GM18498 (cell line): ENCODE measurements around the gene METTL26.

Source experiments
- ATAC-seq: cut with Tn5 transposase; IDR thresholded peaks from one replicate; pipeline ENCODE4 v1.9.1; 2021; ENCODE audit warnings: mild to moderate bottlenecking, moderate library complexity; ENCODE audit not compliant: unreplicated experiment

The METTL26 gene

DNA sequence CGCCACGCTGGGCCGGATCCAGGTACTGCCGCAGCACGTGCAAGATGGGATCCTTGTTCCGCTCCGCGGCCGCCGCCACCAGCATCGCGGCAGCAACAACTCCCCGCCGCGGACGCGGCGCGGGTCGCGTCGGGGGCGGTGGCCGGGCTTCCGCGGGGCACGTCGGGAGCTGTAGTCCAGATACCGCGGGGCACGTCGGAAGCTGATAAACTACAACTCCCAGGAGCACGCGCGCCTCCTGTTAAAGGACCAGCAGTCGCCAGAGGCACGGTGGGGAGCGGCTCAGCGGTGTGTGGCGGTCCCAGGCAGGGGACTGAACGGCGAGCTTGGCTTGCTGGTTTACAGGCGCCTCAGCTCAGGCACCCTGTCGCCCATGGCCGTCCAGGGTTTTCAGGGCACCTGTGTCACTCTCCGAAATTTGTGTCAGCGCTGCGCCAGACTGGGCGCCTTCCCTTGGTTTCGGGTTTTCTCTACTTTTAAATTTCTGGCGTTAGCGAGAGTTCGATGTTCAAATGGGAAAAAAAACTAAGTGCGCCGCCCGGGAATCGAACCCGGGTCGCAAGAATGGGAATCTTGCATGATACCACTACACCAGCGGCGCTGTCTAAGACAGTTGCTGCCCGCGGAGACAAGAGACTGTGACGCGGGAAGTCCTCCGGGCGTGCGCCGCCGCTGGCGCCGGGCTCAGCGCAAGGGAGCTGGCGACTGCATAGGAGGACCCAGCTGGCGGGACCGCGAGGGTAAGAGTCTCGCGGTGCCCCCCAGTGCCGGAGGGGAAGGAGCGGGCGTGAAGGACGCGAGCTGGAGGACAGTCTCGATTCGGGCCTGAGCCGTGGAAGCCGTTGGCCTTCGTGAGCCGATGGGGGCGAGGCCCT is at the start of gene METTL26:
Gene METTL26, minus strand, starts transcription at position 100 of the 875 bp plus-strand sequence. Its CDS starts 15 bp downstream, at position 85.
- ATAC-seq, result peak; percentile 75

DNA sequence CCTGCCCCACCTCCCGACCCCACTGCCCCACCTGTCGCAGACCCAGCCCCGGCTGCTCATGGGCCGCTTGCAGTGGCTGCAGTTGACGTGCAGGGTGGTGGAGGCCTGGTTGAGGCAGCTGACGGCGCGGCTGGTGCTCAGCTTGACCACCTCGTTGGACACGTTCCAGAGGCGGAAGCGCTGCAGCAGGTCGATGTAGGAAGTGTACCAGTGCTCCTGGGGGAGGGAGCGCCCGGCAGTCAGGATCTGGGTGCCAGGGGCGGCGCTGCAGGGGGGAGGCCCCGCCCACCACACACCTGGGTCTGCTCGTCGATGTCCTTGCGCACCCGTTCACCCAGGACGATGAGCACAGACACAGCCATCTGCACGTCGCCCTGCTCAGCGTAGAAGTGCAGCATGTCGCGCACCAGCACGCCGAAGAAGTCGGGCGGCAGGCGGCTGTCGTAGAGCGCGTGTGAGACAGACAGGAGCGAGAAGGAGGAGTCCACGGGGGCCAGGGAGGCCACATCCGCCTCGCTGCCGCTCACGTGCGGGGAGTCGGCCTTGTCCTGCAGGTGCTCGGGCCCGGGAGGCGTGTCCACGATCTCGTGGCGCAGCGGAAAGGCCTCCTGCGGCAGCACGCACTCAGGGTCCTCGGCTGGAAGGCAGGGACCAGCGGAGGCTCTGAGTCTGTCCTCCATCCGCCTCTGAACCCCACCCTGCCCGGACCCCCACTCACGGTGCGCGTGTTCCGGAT is 49.0 kb upstream of the METTL26 start:
- ATAC-seq, result no peak

GRCh38 chr16:684071-684794 is 48.1 kb upstream of the METTL26 start, which contains the start of gene JMJD8:
Gene JMJD8, minus strand, starts transcription at chr16:684334. Its CDS starts 15 bp downstream, at chr16:684319.
- peak; percentile 65 for ATAC-seq

DNA sequence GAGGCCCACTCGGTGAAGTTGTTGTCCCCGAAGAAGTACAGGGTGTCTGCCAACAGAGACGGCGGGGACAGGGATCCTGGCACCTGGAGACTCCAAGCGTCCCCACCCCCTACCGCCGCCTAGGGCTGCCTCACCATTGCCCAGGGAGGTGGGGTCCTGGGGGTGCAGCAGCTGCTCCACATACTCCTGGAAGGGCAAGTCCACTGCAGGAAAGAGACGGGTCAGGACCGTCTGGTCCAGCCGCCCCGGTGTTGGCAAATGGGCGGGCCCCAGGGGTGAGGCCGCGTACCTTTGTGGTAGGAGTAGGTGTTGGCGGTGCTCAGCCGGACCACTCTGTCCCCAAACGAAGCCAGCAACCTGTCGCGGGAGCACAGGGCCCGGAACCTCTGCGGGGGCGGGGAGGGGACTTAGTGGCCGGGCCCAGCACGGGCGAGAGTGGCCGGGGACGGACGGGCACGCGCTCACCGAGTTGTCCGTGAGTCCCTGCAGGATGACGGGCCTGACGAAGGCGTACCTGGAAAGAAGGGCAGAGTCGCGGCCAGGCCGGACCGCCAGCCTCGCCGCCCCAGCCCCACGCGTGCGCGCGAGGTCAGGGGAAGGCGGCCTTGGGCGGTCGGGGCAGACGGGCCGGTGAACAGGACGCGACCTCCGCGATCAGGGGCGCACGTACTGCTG is 47.4 kb upstream of the METTL26 start:
- no peak for ATAC-seq

DNA sequence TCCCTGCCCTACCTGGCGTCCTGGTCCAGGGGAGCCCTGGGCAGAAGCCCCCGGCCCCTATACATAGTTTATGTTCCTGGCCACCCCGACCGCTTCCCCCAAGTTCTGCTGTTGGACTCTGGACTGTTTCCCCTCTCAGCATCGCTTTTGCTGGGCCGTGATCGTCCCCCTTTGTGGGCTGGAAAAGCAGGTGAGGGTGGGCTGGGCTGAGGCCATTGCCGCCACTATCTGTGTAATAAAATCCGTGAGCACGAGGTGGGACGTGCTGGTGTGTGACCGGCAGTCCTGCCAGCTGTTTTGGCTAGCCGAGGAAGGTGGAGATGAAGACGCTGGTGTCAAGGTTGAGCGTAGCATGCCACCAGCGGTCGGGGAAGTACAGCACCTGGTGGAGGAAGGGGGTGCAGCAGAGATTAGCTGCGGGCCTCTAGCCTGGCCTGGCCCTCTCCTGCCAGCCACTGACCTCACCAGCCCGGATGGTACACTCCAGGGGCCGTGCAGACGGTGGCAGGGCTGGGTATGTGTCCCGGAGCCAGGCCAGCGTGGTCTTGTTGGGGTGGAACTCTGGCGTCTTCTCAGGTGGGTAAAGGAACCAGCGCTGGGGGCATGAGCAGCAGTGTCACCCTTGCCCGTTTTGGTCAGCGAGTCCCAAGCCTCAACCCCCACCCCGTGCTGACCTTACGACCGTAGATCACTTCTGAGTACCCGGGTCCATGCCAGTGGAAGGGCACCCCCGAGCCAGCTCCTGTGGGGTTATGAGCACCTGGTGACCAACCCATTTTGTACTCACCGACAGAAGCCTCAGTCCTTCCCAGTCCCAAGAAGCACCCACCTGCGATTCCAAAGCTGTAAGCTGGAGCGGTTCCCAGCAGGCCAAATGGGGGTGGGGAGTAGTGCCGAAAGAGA is 46.6 kb upstream of the METTL26 start:
- no peak for ATAC-seq

GRCh38 chr16:681746-682427 is 45.8 kb upstream of the METTL26 start:
- no peak for ATAC-seq

- no peak for ATAC-seq
Measured at GRCh38 chr16:680967-681745, 45.1 kb upstream of the METTL26 start.

- ATAC-seq, result peak; percentile 3
Measured at GRCh38 chr16:680625-680945, 44.5 kb upstream of the METTL26 start.

DNA sequence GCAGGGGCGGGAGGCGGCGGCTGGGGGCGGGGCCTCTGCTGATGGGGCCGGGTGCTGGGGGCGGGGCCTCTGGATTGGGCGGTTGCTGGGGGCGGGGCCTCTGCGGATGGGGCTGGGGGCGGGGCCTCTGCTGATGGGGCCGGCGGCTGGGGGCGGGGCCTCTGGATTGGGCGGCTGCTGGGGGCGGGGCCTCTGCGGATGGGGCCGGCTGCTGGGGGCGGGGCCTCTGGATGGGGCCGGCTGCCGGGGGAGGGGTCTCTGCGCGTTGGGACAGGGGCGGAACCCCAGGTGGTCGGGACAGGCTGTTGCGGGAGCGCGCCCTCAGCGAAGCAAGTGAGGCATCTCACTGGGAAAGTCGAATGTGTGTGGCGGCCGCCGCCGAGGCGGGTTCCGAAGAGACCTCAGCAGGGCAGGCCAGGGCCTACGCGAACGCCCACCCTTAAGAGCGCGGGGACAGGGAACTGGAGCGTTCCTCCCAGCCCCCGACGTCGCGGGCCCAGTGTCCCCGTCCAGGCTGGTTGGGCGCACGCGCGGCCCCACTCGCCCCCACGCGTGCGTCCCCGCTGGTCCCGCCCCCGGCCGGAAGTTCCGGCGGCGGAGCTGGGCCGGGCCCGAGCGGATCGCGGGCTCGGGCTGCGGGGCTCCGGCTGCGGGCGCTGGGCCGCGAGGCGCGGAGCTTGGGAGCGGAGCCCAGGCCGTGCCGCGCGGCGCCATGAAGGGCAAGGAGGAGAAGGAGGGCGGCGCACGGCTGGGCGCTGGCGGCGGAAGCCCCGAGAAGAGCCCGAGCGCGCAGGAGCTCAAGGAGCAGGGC is 43.9 kb upstream of the METTL26 start, which contains the start of gene STUB1:
Gene STUB1, plus strand, starts transcription at position 597 of the 811 bp plus-strand sequence. Its CDS starts 116 bp downstream, at position 713.
- ATAC-seq, result peak; percentile 40

GRCh38 chr16:678858-679813 is 43.0 kb upstream of the METTL26 start:
- no peak for ATAC-seq

GRCh38 chr16:678209-678857 is 42.2 kb upstream of the METTL26 start:
- no peak for ATAC-seq

DNA sequence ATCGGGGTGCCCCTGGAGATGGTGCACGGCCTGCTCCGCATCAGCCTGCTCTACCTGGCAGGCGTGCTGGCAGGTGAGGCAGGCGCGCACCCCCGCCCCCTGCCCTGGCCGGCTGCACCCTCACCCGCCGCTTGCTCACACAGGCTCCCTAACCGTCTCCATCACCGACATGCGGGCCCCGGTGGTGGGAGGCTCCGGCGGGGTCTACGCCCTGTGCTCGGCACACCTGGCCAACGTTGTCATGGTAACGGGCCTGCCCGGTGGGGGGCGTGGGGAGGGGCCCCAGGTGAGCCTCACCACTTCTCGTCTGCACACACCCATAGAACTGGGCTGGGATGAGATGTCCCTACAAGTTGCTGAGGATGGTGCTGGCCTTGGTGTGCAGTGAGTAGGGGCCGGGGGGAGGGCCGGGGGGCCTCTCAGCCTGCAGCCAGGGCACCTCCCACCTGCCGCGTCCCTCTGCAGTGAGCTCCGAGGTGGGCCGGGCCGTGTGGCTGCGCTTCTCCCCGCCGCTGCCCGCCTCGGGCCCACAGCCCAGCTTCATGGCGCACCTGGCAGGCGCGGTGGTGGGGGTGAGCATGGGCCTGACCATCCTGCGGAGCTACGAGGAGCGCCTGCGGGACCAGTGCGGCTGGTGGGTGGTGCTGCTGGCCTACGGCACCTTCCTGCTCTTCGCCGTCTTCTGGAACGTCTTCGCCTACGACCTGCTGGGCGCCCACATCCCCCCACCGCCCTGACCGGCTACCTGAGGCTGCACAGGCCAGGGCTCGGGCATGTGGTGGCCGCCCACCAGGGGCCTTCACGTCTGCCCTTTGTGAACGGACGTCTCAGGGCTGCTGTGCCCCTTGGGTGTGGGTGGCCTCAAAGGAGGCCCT is 41.4 kb upstream of the METTL26 start:
- no peak for ATAC-seq

- no peak for ATAC-seq
Measured at GRCh38 chr16:676913-677312, 40.8 kb upstream of the METTL26 start.

DNA sequence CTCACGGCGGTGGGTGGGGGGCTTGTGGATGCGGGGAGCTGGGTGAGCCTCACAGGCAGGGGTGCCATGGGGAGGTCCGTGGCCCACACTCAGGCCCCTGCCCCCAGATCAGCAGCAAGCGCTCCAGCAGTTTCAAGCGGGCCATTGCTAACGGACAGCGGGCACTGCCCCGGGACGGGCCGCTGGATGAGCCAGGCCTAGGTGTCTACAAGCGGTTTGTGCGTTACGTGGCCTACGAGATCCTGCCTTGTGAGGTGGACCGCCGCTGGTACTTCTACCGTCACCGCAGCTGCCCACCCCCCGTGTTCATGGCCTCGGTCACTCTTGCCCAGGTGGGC is 40.4 kb upstream of the METTL26 start:
- ATAC-seq, result no peak
